Mesothelial cell of epicardium (in vitro differentiated cells): ENCODE results near the gene ADCK1. TPM values are rescaled to one million over a fixed set of nuclear protein-coding genes. Genes with fewer than 3 reads are reported as not detected.
"Not testable (repeated sequence)": the region's sequence is repeated elsewhere in the genome, so short reads cannot be mapped to it uniquely, and the experiment has no call there.

Experiments used
- DNase-seq, 2 experiments: peaks; one replicate each; pipeline ENCODE4 v3.0.0; 2021; ENCODE audit warnings: low spot score in 2 of 2; ENCODE audit not compliant: unreplicated experiment in 2 of 2
- H3K27ac Mint-ChIP-seq: 2 replicates; pipeline ENCODE4 v1.8.0; 2021; ENCODE audit warnings: mixed read lengths
- H3K27me3 Mint-ChIP-seq: 2 replicates; pipeline ENCODE4 v1.8.0; 2021; ENCODE audit warnings: low read depth, mixed read lengths
- H3K36me3 Mint-ChIP-seq: 2 replicates; pipeline ENCODE4 v1.8.0; 2021; ENCODE audit warnings: mixed read lengths
- H3K4me1 Mint-ChIP-seq: 2 replicates; pipeline ENCODE4 v1.8.0; 2021; ENCODE audit warnings: mixed read lengths
- H3K4me3 Mint-ChIP-seq: 2 replicates; pipeline ENCODE4 v1.8.0; 2021; ENCODE audit warnings: mild to moderate bottlenecking, moderate library complexity, mixed read lengths
- H3K9me3 Mint-ChIP-seq: 2 replicates; pipeline ENCODE4 v1.8.0; 2021; ENCODE audit warnings: mixed read lengths
- total RNA-seq: library from RNA; stranded (reverse); gene quantifications from 3 replicates; pipeline ENCODE4 v1.2.1, GENCODE V29; 2021
- TF ChIP-seq, protein P1 (sequence below): fragments of 200-600 bp; sonication (generic); IDR thresholded peaks from one replicate; pipeline ENCODE4 v1.5.0; 2021; ENCODE audit warnings: antibody characterized with exemption; ENCODE audit not compliant: unreplicated experiment

The ADCK1 gene
- total RNA-seq, 1 donor from 2014 or later = 13.3 TPM

DNA sequence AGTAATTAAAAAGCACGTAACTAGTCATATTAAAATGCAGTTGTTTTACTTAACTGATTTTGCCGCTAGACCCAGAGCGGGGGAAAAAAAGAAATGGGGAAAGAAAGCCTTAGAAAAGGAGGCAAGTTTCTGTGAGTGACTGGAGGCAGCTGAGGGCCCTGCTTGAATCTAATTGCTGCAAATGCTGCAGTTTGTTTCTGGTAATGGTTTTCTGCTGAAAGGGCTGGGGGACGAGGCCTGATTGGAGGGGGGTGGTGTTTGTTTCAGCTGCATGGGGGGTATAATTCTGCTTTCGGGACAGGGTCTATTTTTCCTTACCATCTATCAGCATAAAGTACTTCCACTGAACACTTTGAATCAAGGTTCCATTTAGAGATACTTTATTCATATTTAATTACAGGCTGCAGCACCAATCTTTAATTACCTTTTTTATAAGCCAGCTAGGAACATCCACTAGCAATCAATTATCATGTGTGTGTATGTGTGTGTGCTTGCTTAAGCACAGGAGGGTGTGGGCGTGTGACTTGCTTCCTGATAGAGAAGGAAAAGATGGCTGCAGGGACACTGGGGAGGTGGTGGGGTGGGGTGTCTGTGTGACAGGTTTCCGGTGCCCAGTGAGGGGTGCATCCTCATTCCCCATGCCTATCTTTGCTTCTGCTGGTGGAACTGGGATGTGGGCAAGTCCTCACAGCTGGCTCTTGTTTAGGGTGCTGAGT lies 83.4 kb downstream of the ADCK1 start:
- peak overlapping the region; percentile 10 for H3K27ac Mint-ChIP-seq
- DNase-seq = no peak
- H3K9me3 Mint-ChIP-seq = peaks cover 5% of the 10 kb centered on the region
- TF ChIP-seq, protein P1, sequence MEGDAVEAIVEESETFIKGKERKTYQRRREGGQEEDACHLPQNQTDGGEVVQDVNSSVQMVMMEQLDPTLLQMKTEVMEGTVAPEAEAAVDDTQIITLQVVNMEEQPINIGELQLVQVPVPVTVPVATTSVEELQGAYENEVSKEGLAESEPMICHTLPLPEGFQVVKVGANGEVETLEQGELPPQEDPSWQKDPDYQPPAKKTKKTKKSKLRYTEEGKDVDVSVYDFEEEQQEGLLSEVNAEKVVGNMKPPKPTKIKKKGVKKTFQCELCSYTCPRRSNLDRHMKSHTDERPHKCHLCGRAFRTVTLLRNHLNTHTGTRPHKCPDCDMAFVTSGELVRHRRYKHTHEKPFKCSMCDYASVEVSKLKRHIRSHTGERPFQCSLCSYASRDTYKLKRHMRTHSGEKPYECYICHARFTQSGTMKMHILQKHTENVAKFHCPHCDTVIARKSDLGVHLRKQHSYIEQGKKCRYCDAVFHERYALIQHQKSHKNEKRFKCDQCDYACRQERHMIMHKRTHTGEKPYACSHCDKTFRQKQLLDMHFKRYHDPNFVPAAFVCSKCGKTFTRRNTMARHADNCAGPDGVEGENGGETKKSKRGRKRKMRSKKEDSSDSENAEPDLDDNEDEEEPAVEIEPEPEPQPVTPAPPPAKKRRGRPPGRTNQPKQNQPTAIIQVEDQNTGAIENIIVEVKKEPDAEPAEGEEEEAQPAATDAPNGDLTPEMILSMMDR = no peak
- peaks cover 27% of the 10 kb centered on the region for H3K4me1 Mint-ChIP-seq
- peaks cover 8% of the 10 kb centered on the region for H3K36me3 Mint-ChIP-seq
- no peak overlapping the region for H3K4me3 Mint-ChIP-seq
- no peaks in the 10 kb centered on the region for H3K27me3 Mint-ChIP-seq

DNA sequence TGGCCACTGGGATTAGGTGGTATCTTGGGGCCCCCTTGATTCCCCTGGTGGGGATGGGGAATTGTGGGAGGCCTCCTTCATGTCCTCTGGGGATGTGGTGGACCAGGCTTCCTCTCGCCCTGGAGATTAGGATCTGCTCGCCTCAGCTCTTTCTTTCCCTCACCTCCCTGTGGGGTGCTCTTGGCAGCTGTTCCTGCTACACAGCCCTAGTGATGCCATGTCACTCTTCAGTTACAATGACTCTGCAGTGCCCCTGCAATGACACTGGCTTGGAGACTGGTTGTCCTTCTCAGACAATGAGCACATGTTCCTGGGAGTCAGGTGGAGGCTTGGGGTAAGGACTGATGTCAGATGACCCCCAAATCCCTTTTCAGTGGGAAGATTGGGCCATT lies 83.9 kb downstream of the ADCK1 start:
- no peak overlapping the region for H3K27ac Mint-ChIP-seq
- H3K4me3 Mint-ChIP-seq = no peak overlapping the region
- H3K4me1 Mint-ChIP-seq = peaks cover 24% of the 10 kb centered on the region
- TF ChIP-seq, protein P1 = no peak
- H3K36me3 Mint-ChIP-seq = peaks cover 12% of the 10 kb centered on the region
- no peak for DNase-seq
- H3K27me3 Mint-ChIP-seq = no peaks in the 10 kb centered on the region
- H3K9me3 Mint-ChIP-seq = peaks cover 7% of the 10 kb centered on the region

DNA sequence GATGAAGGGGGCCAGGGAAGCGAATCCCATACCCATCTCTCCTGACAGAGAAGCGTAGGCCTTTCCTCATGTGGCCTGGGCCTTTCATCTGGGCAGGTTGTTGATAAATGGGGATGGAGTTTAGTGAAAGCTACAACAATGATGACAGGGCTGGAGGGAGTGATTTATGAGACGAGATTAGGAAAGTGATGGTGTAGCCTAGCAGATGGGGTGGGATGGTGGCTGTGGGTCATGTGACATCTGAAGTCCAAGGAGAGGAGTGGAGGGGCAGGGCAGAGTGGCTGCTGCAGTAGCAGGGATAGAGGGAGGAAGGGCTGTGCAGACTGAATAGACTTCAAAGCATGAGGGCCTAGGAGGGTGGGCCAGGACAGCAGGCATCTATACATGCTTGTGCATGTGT lies 85.5 kb downstream of the ADCK1 start:
- TF ChIP-seq, protein P1 = no peak
- Mint-ChIP-seq H3K27ac (no peak overlapping the region), H3K27me3 (no peaks in the 10 kb centered on the region), H3K9me3 (peaks cover 15% of the 10 kb centered on the region), H3K4me3 (no peak overlapping the region), H3K4me1 (peaks cover 17% of the 10 kb centered on the region), H3K36me3 (peaks cover 19% of the 10 kb centered on the region)
- DNase-seq = no peak

- H3K36me3 Mint-ChIP-seq = peaks cover 19% of the 10 kb centered on the region
- TF ChIP-seq, protein P1 = no peak
- H3K4me3 Mint-ChIP-seq = no peak overlapping the region
- H3K4me1 Mint-ChIP-seq = peaks cover 17% of the 10 kb centered on the region
- DNase-seq = no peak
- H3K9me3 Mint-ChIP-seq = peaks cover 15% of the 10 kb centered on the region
- no peaks in the 10 kb centered on the region for H3K27me3 Mint-ChIP-seq
- no peak overlapping the region for H3K27ac Mint-ChIP-seq
Observed at GRCh38 chr14:77886010-77886409, 86.1 kb downstream of the ADCK1 start.

DNA sequence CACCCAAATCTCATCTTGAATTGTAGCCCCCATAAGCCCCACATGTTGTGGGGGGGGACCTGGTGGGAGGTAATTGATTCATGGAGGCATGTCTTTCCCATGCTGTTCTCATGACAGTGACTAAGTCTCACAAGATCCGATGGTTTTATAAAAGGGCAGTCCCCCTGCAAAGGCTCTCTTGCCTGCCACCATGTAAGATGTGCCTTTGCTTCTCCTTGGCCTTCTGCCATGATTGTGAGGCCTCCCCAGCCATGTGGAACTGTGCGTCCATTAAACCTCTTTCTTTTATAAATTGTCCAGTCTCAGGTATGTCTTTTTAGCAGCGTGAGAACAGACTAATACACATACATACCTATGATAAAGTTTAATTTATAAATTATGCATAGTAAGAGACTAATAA lies 89.0 kb downstream of the ADCK1 start:
- Mint-ChIP-seq H3K36me3 (peaks cover 19% of the 10 kb centered on the region), H3K9me3 (peaks cover 15% of the 10 kb centered on the region)
- H3K27me3 Mint-ChIP-seq, H3K4me1 Mint-ChIP-seq, H3K4me3 Mint-ChIP-seq, DNase-seq, H3K27ac Mint-ChIP-seq: not testable (repeated sequence)

GRCh38 chr14:77889971-77890442 lies 90.1 kb downstream of the ADCK1 start:
- Mint-ChIP-seq H3K4me3 (no peak overlapping the region), H3K9me3 (peaks cover 15% of the 10 kb centered on the region)
- DNase-seq = no peak

More at GRCh38 chr14:77889971-77890442, 90.1 kb downstream of the ADCK1 start:
- H3K27me3 Mint-ChIP-seq = no peaks in the 10 kb centered on the region
- no peak overlapping the region for H3K27ac Mint-ChIP-seq
- peaks cover 19% of the 10 kb centered on the region for H3K36me3 Mint-ChIP-seq
- no peaks in the 10 kb centered on the region for H3K4me1 Mint-ChIP-seq
- TF ChIP-seq, protein P1 = no peak
